Astrocyte (in vitro differentiated cells and primary cell): ENCODE measurements around the gene LATS2.

Source experiments
- CTCF ChIP-seq: IDR thresholded peaks from 2 replicates; pipeline ENCODE4 v1.5.1; 2011; ENCODE audit warnings: low read depth, mild to moderate bottlenecking, inconsistent platforms, low read length, moderate library complexity; ENCODE audit not compliant: insufficient read depth
- EZH2 ChIP-seq: IDR thresholded peaks from 2 replicates; pipeline ENCODE4 v1.6.1; 2012; ENCODE audit warnings: mild to moderate bottlenecking, low read length, inconsistent platforms; ENCODE audit not compliant: insufficient read depth

DNA sequence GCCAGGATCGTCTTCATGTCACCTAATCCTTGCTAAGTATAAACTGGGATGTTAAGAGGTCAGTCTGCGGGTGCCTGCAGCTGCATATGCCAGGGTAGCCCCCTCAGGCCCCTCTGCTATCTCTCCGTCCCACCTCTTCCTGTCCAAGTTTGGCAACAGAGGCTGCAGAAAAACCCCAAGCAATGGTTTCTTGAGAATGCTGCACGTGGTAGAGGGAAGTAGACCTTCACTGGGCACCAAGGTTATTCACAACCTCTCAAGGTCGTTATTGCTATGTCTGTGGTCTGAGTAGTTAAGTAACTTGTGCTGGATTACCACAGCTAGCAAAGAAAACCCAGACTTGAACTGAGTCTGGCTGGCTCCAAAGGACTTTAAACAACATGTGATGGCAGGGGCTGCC is 81.0 kb downstream of the LATS2 start:
- TF ChIP-seq CTCF: no peak
- no peak for TF ChIP-seq EZH2
